ENCODE measurements around the gene HHATL.

HHATL gene

GRCh38 chr3:42649006-42649405, 53.6 kb downstream of the HHATL start:
- DNase-seq, result no peak

GRCh38 chr3:42647821-42648459, 54.7 kb downstream of the HHATL start:
- no peak for DNase-seq

All from activated CD4-positive, CD25-positive, alpha-beta regulatory T cell (primary cell).